WTC11 (cell line): ENCODE data around the gene IQCB1. TPM values are rescaled to one million over a fixed set of nuclear protein-coding genes. Genes with fewer than 3 reads are reported as not detected.
A peak's percentile ranks its signal among the peaks of the same experiment; 100 is the strongest.

Source experiments
- ATAC-seq: fragments of 200-7000 bp; cut with Tn5 transposase; 2 replicates; pipeline ENCODE4 v1.10.0; 2021; ENCODE audit warnings: mild to moderate bottlenecking, moderate library complexity
- Bru-seq: library from RNA; stranded (reverse); fragments of 400-500 nt; gene quantifications from one replicate; lab custom pipeline; 2021; lab: Mats Ljungman, UMichigan
- CTCF ChIA-PET: fragments of 300-600 bp; sonication (Branson Sonifier 250); formaldehyde crosslinking; loops from one replicate; lab custom pipeline; 2021; ENCODE audit warnings: antibody characterized with exemption; lab: Charles Lee
- POLR2A ChIA-PET: fragments of 350-600 bp; sonication (Branson Sonifier 250); formaldehyde crosslinking; loops from one replicate; lab custom pipeline; 2021; ENCODE audit warnings: antibody characterized with exemption; lab: Charles Lee
- DNase-seq: peaks from one replicate; pipeline ENCODE4 v3.0.0; 2021; ENCODE audit warnings: low spot score
- H3K27ac Mint-ChIP-seq: 2 replicates; pipeline ENCODE4 v1.8.0; 2021; ENCODE audit warnings: mixed read lengths
- H3K27me3 Mint-ChIP-seq: 2 replicates; pipeline ENCODE4 v1.8.0; 2021; ENCODE audit warnings: low read depth, mild to moderate bottlenecking, moderate library complexity, mixed read lengths
- H3K36me3 Mint-ChIP-seq: 2 replicates; pipeline ENCODE4 v1.8.0; 2021; ENCODE audit warnings: mixed read lengths
- H3K4me1 Mint-ChIP-seq: 2 replicates; pipeline ENCODE4 v1.8.0; 2022; ENCODE audit warnings: mixed read lengths
- H3K4me3 Mint-ChIP-seq: 2 replicates; pipeline ENCODE4 v1.8.0; 2021; ENCODE audit warnings: mild to moderate bottlenecking, moderate library complexity, mixed read lengths
- H3K9me3 Mint-ChIP-seq: 2 replicates; pipeline ENCODE4 v1.8.0; 2021; ENCODE audit warnings: mixed read lengths
- CBFB ChIP-seq: sonication (generic); formaldehyde crosslinking; IDR thresholded peaks from 2 replicates; pipeline ENCODE4 v1.8.1; 2022; ENCODE audit warnings: mild to moderate bottlenecking, low read depth, missing genetic modification reagents
- E2F4 ChIP-seq: sonication (generic); formaldehyde crosslinking; IDR thresholded peaks from 2 replicates; pipeline ENCODE4 v1.8.1; 2022; ENCODE audit warnings: low read depth, mild to moderate bottlenecking, moderate library complexity, missing genetic modification reagents, borderline replicate concordance
- E2F5 ChIP-seq: sonication (generic); formaldehyde crosslinking; IDR thresholded peaks from 2 replicates; pipeline ENCODE4 v1.8.1; 2022; ENCODE audit warnings: mild to moderate bottlenecking, moderate library complexity, missing genetic modification reagents
- FOXP1 ChIP-seq: sonication (generic); formaldehyde crosslinking; IDR thresholded peaks from 2 replicates; pipeline ENCODE4 v1.8.0; 2022; ENCODE audit warnings: missing genetic modification reagents, mild to moderate bottlenecking, moderate library complexity, borderline replicate concordance
- HMGXB4 ChIP-seq: sonication (generic); formaldehyde crosslinking; IDR thresholded peaks from 2 replicates; pipeline ENCODE4 v1.8.1; 2023; ENCODE audit warnings: mild to moderate bottlenecking, moderate library complexity, missing genetic modification reagents
- KAT7 ChIP-seq: sonication (generic); formaldehyde crosslinking; IDR thresholded peaks from 2 replicates; pipeline ENCODE4 v1.8.1; 2023; ENCODE audit warnings: missing genetic modification reagents, mild to moderate bottlenecking, borderline replicate concordance
- MAX ChIP-seq: sonication (generic); formaldehyde crosslinking; IDR thresholded peaks from 2 replicates; pipeline ENCODE4 v1.8.0; 2022; ENCODE audit warnings: mild to moderate bottlenecking, missing genetic modification reagents
- NFYB ChIP-seq: sonication (generic); formaldehyde crosslinking; conservative IDR thresholded peaks from 2 replicates; pipeline ENCODE4 v1.8.0; 2022; ENCODE audit warnings: low read depth, missing genetic modification reagents
- OVOL2 ChIP-seq: fragments of 250-450 bp; sonication (Bioruptor Pico); IDR thresholded peaks from 2 replicates; pipeline ENCODE4 v1.9.0; 2021; ENCODE audit warnings: mild to moderate bottlenecking, borderline replicate concordance
- RELA ChIP-seq: sonication (generic); formaldehyde crosslinking; IDR thresholded peaks from 2 replicates; pipeline ENCODE4 v1.8.1; 2022; ENCODE audit warnings: missing genetic modification reagents, mild to moderate bottlenecking, borderline replicate concordance
- SP1 ChIP-seq: sonication (generic); formaldehyde crosslinking; conservative IDR thresholded peaks from 2 replicates; pipeline ENCODE4 v1.8.1; 2022; ENCODE audit warnings: missing genetic modification reagents
- STAT6 ChIP-seq: sonication (generic); formaldehyde crosslinking; conservative IDR thresholded peaks from 2 replicates; pipeline ENCODE4 v1.8.1; 2023; ENCODE audit warnings: mild to moderate bottlenecking, low read depth, missing genetic modification reagents, moderate library complexity
- TCF7 ChIP-seq: sonication (generic); formaldehyde crosslinking; IDR thresholded peaks from 2 replicates; pipeline ENCODE4 v1.8.0; 2022; ENCODE audit warnings: mild to moderate bottlenecking, low read depth, missing genetic modification reagents, moderate library complexity
- TEAD1 ChIP-seq: sonication (generic); formaldehyde crosslinking; IDR thresholded peaks from 2 replicates; pipeline ENCODE4 v1.8.0; 2022; ENCODE audit warnings: mild to moderate bottlenecking, missing genetic modification reagents
- USF1 ChIP-seq: sonication (generic); formaldehyde crosslinking; IDR thresholded peaks from 2 replicates; pipeline ENCODE4 v1.8.0; 2022; ENCODE audit warnings: mild to moderate bottlenecking, missing genetic modification reagents
- ZBTB21 ChIP-seq: sonication (generic); formaldehyde crosslinking; IDR thresholded peaks from 2 replicates; pipeline ENCODE4 v1.8.1; 2023; ENCODE audit warnings: mild to moderate bottlenecking, missing genetic modification reagents, borderline replicate concordance
- ZNF281 ChIP-seq: sonication (generic); formaldehyde crosslinking; IDR thresholded peaks from 2 replicates; pipeline ENCODE4 v1.8.0; 2023; ENCODE audit warnings: mild to moderate bottlenecking, missing genetic modification reagents
- ZNF416 ChIP-seq: fragments of 250-450 bp; sonication (Bioruptor Pico); IDR thresholded peaks from 2 replicates; pipeline ENCODE4 v1.9.0; 2021; ENCODE audit warnings: mild to moderate bottlenecking, inconsistent platforms
- ZNF425 ChIP-seq: fragments of 250-450 bp; sonication (Bioruptor Pico); conservative IDR thresholded peaks from 2 replicates; pipeline ENCODE4 v1.9.0; 2021; ENCODE audit warnings: mild to moderate bottlenecking
- long read RNA-seq, 3 experiments: library from RNA in 1 of 3; library from capped mRNA in 1 of 3; library from polyadenylated mRNA in 1 of 3; unstranded in 2 of 3; stranded (forward) in 1 of 3; transcript quantifications; one replicate each; pipeline ENCODE4 v2.0.0, GENCODE V29; 2021
- total RNA-seq: library from RNA; stranded (reverse); gene quantifications from 3 replicates; pipeline ENCODE4 v1.2.3, GENCODE V29; 2021

The IQCB1 gene
- total RNA-seq, result 26.8 to 30.2 TPM (median 27.7 TPM) in 3 replicates
- percentile 89 among the genes with signal in this experiment for Bru-seq, nascent RNA
- long read RNA-seq, experiment 1, transcript IQCB1-201 (15 exons, 2,594 nt), result major isoform, 83 of 128 reads
- long read RNA-seq, experiment 1, partial matches to known transcripts, result 16 of 128 reads
- long read RNA-seq, experiment 1, other reads (novel, unspliced or antisense), result 27 of 128 reads
- long read RNA-seq, experiment 2, transcript IQCB1-201 (15 exons, 2,594 nt), result major isoform, 11 of 32 reads
- long read RNA-seq, experiment 2, partial matches to known transcripts, result 7 of 32 reads
- long read RNA-seq, experiment 2, other reads (novel, unspliced or antisense), result 14 of 32 reads
- long read RNA-seq, experiment 3, transcript IQCB1-201 (15 exons, 2,594 nt), result major isoform, 42 of 68 reads
- long read RNA-seq, experiment 3, partial matches to known transcripts, result 5 of 68 reads
- long read RNA-seq, experiment 3, other reads (novel, unspliced or antisense), result 19 of 68 reads

GRCh38 chr3:121834671-121835464 lies at the start of gene IQCB1, which contains the start of gene EAF2:
TSS of gene IQCB1 (minus strand) at chr3:121835060. CDS start at chr3:121828960, 6,100 bp downstream.
TSS of gene EAF2 (plus strand) at chr3:121835209. CDS start at chr3:121835286, 77 bp downstream.
- peaks cover 8% of the 10 kb centered on the region for H3K36me3 Mint-ChIP-seq
- DNase-seq, result peak; percentile 95
- ATAC-seq, result peak; percentile 99
- CTCF ChIA-PET, result interaction anchor here (0.7 to 1.3 kb wide), 3 partner anchors 155 to 282 kb away, joined by 3 read pairs; no protein-coding TSS in a partner anchor
- POLR2A ChIA-PET, result interaction anchor here (1.4 kb wide), 1 partner anchor 241 kb away, joined by 3 read pairs; the partner anchor contains the start of gene FBXO40
- peaks cover 19% of the 10 kb centered on the region for H3K27me3 Mint-ChIP-seq
- peak within 1 kb of the TSS; percentile 95 for H3K4me3 Mint-ChIP-seq
- H3K9me3 Mint-ChIP-seq, result no peaks in the 10 kb centered on the region
- peaks cover 19% of the 10 kb centered on the region for H3K4me1 Mint-ChIP-seq
- H3K27ac Mint-ChIP-seq, result peak within 1 kb of the TSS; percentile 91; the same call in 1 of the 2 replicates
- 0 out of 2 replicates have a peak, but pooled peaks have one; percentile 30 for TF ChIP-seq TEAD1 (CRISPR knock-in tag)
- TF ChIP-seq FOXP1 (CRISPR knock-in tag), result peak; percentile 25; the same call in 1 of the 2 replicates
- peak; percentile 83; the same call in 1 of the 2 replicates for TF ChIP-seq CBFB (CRISPR knock-in tag)
- 0 out of 2 replicates have a peak, but pooled peaks have one; percentile 26 for TF ChIP-seq NFYB (CRISPR knock-in tag)
- TF ChIP-seq ZNF425 (CRISPR knock-in tag), result no peak
- TF ChIP-seq TCF7 (CRISPR knock-in tag), result no peak
- peak; percentile 93 for TF ChIP-seq MAX (CRISPR knock-in tag)
- TF ChIP-seq ZNF416 (CRISPR knock-in tag), result no peak
- 0 out of 2 replicates have a peak, but pooled peaks have one; percentile 56 for TF ChIP-seq ZBTB21 (CRISPR knock-in tag)
- 0 out of 2 replicates have a peak, but pooled peaks have one; percentile 32 for TF ChIP-seq USF1 (CRISPR knock-in tag)
- TF ChIP-seq SP1 (CRISPR knock-in tag), result peak; percentile 89
- TF ChIP-seq RELA, result no peak
- peak; percentile 60; the same call in 1 of the 2 replicates for TF ChIP-seq HMGXB4 (CRISPR knock-in tag)
- TF ChIP-seq STAT6 (CRISPR knock-in tag), result no peak
- 0 out of 2 replicates have a peak, but pooled peaks have one; percentile 51 for TF ChIP-seq E2F4 (CRISPR knock-in tag)
- TF ChIP-seq ZNF281 (CRISPR knock-in tag), result no peak; the same call in 1 of the 2 replicates
- TF ChIP-seq OVOL2 (CRISPR knock-in tag), result no peak
- TF ChIP-seq KAT7 (CRISPR knock-in tag), result 0 out of 2 replicates have a peak, but pooled peaks have one; percentile 45
- TF ChIP-seq E2F5 (CRISPR knock-in tag), result peak; percentile 96
